Measurements from ENCODE around the gene TINAG. TPM values are rescaled to one million over a fixed set of nuclear protein-coding genes. Genes with fewer than 3 reads are reported as not detected.
"Not testable (repeated sequence)": the region's sequence is repeated elsewhere in the genome, so short reads cannot be mapped to it uniquely, and the experiment has no call there.

Gene TINAG
- total RNA-seq, 1 donor from 2014 or later = not detected

DNA sequence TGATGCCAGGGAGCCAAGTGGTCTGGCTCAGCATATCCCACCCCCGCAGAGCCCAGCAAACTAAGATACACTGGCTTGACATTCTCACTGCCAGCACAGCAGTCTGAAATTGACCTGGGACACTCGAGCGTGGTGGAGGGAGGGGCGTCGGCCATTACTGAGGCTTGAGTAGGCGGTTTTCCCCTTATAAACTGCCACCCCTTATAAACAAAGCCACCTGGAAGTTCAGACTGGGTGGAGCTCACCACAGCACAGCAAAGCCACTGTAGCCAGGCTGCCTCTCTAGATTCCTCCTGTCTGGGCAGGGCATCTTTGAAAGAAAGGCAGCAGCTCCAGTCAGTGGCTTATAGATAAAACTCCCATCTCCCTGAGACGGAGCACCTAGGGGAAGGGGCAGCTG is 19.4 kb downstream of the TINAG start:
- Mint-ChIP-seq H3K27ac (no peak overlapping the region), H3K4me3 (ENCODE audit: low read depth) (no peak overlapping the region), H3K4me1 (ENCODE audit: low read depth) (no peaks in the 10 kb centered on the region), H3K36me3 (ENCODE audit: low read depth) (no peaks in the 10 kb centered on the region), H3K9me3 (peaks cover 20% of the 10 kb centered on the region), H3K27me3 (ENCODE audit: low read depth) (no peaks in the 10 kb centered on the region)
- DNase-seq (ENCODE audit: low spot score) = no peak
- intact Hi-C loops (cut with micrococcal nuclease) = no loop called here

DNA sequence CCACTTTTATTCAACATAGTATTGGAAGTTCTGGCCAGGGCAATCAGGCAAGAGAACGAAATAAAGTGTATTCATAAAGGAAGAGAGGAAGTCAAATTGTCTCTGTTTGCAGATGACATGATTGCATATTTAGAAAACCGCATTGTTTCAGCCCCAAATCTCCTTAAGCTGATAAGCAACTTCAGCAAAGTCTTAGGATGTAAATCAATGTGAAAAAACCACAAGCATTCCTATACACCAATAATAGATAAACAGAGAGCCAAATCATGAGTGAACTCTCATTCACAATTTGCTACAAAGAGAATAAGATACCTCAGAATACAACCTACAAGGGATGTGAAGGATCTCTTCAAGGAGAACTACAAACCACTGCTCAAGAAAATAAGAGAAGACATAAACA is 23.3 kb downstream of the TINAG start:
- DNase-seq (ENCODE audit: low spot score); intact Hi-C loops (cut with micrococcal nuclease); H3K27me3 Mint-ChIP-seq (ENCODE audit: low read depth); H3K4me1 Mint-ChIP-seq (ENCODE audit: low read depth); H3K27ac Mint-ChIP-seq; H3K36me3 Mint-ChIP-seq (ENCODE audit: low read depth); H3K4me3 Mint-ChIP-seq (ENCODE audit: low read depth): not testable (repeated sequence)
- H3K9me3 Mint-ChIP-seq = peaks cover 20% of the 10 kb centered on the region

DNA sequence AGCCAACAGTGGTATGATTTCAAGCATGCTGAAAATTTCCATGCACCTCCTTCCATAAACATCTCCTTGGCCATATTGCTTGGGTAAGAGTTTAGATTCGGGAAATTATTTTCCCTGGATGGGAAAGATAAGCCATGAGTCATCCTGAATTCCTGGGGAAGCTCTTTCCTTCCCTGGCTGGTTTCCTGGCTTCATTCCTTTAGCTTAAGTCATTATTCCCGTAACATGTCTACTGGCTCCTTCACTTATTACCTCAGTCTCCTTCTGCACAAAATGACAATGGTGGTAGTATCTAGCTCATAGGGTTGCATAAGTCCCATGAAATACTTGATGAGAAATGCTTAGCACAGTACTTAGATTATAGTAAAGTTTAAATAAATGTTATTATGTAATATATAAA is 27.6 kb downstream of the TINAG start:
- Mint-ChIP-seq H3K27ac (no peak overlapping the region), H3K4me3 (ENCODE audit: low read depth) (no peak overlapping the region), H3K4me1 (ENCODE audit: low read depth) (no peaks in the 10 kb centered on the region), H3K9me3 (peaks cover 5% of the 10 kb centered on the region), H3K36me3 (ENCODE audit: low read depth) (no peaks in the 10 kb centered on the region), H3K27me3 (ENCODE audit: low read depth) (no peaks in the 10 kb centered on the region)
- intact Hi-C loops (cut with micrococcal nuclease) = no loop called here
- no peak for DNase-seq (ENCODE audit: low spot score)

DNA sequence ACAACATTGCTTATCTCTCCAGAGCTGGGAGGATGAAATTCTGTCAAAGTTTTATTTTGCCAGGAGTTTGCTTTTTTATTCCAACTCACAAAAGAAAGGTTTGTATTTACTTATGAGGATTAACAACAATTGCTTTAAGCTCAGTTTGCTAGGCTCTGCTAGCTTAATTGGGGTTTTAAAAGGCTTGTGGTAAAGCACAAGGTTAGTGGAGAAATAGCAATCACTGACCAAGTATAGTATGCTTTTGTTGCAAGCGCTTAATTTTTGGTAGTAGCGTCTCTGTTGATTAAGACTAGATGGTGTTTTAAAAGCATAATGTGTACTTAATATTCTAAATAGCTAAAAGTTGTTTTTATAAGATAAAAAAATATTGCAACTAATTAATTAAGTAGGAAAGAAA is 45.7 kb downstream of the TINAG start:
- Mint-ChIP-seq H3K36me3 (ENCODE audit: low read depth) (no peaks in the 10 kb centered on the region), H3K9me3 (no peaks in the 10 kb centered on the region), H3K27me3 (ENCODE audit: low read depth) (no peaks in the 10 kb centered on the region), H3K27ac (no peak overlapping the region), H3K4me3 (ENCODE audit: low read depth) (no peak overlapping the region), H3K4me1 (ENCODE audit: low read depth) (no peaks in the 10 kb centered on the region)
- intact Hi-C loops (cut with micrococcal nuclease) = no loop called here
- DNase-seq (ENCODE audit: low spot score) = no peak

DNA sequence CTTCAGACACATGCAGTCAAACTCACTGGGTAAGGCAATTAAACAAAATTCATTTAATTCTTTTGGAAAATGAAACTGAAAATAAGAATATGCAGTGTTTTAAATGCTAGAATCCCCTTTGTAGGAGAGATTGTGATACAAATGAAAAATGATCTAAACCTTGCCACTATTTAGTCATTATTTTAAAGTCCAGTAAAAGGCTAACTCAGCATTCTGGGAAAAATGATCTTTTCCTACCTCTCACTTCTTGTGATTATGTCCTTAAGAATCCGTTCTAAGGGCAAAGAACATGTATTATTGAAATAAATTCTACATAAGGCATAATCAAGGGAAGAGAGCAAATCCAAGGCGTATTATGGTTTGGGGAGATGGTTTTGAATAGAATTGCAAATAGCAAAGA is 46.4 kb downstream of the TINAG start:
- H3K27me3 Mint-ChIP-seq (ENCODE audit: low read depth) = no peaks in the 10 kb centered on the region
- no peak for DNase-seq (ENCODE audit: low spot score)
- intact Hi-C loops (cut with micrococcal nuclease) = no loop called here

DNA sequence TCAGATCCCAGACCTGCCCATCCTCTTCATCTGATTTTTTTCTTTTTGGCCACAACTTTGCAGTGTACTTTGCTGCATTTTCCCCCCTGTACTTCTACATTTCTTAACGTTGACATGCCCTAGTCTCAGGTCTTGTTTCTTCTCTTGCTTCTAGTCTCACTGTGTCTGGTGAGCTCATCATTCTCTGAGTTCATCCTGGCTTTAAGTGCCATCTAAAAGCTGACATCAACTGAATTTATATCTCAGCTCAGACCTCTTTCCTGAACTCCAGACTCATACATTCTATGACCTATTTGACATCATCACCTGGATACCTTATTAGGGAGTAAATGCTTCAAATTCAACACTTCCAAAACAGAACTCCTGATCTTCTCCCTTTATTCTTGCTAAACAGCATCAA is 48.9 kb downstream of the TINAG start:
- no peak overlapping the region for H3K27ac Mint-ChIP-seq
- no peak overlapping the region for H3K4me3 Mint-ChIP-seq (ENCODE audit: low read depth)
- intact Hi-C loops (cut with micrococcal nuclease) = no loop called here
- H3K27me3 Mint-ChIP-seq (ENCODE audit: low read depth) = no peaks in the 10 kb centered on the region
- no peak for DNase-seq (ENCODE audit: low spot score)
- peaks cover 3% of the 10 kb centered on the region for H3K9me3 Mint-ChIP-seq
- no peaks in the 10 kb centered on the region for H3K4me1 Mint-ChIP-seq (ENCODE audit: low read depth)
- H3K36me3 Mint-ChIP-seq (ENCODE audit: low read depth) = no peaks in the 10 kb centered on the region

More for the DNA sequence above, 46.4 kb downstream of the TINAG start:
- H3K4me1 Mint-ChIP-seq (ENCODE audit: low read depth) = no peaks in the 10 kb centered on the region
- H3K4me3 Mint-ChIP-seq (ENCODE audit: low read depth) = no peak overlapping the region
- no peak overlapping the region for H3K27ac Mint-ChIP-seq
- H3K9me3 Mint-ChIP-seq = no peaks in the 10 kb centered on the region
- H3K36me3 Mint-ChIP-seq (ENCODE audit: low read depth) = no peaks in the 10 kb centered on the region

DNA sequence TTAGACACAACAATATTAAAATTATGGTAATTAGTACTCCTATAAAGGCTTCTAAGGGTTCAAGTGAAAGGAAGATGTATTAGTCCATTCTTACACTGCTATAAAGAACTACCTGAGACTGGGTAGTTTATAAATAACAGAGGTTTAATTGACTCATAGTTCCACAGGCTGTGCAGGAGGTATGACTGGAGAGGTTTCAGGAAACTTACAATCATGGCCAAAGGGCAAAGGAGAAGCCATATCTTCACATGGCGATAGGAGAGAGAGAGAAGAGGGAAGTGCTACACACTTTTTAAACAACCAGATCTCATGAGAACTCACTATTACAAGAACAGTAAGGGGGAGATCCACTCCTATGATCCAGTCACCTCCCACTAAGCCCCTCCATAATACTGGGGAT is 52.9 kb downstream of the TINAG start:
- H3K4me1 Mint-ChIP-seq (ENCODE audit: low read depth) = no peaks in the 10 kb centered on the region
- peaks cover 3% of the 10 kb centered on the region for H3K9me3 Mint-ChIP-seq
- no peak overlapping the region for H3K27ac Mint-ChIP-seq
- H3K27me3 Mint-ChIP-seq (ENCODE audit: low read depth) = no peaks in the 10 kb centered on the region
- DNase-seq (ENCODE audit: low spot score) = no peak
- H3K36me3 Mint-ChIP-seq (ENCODE audit: low read depth) = no peaks in the 10 kb centered on the region
- intact Hi-C loops (cut with micrococcal nuclease) = no loop called here
- H3K4me3 Mint-ChIP-seq (ENCODE audit: low read depth) = no peak overlapping the region

DNA sequence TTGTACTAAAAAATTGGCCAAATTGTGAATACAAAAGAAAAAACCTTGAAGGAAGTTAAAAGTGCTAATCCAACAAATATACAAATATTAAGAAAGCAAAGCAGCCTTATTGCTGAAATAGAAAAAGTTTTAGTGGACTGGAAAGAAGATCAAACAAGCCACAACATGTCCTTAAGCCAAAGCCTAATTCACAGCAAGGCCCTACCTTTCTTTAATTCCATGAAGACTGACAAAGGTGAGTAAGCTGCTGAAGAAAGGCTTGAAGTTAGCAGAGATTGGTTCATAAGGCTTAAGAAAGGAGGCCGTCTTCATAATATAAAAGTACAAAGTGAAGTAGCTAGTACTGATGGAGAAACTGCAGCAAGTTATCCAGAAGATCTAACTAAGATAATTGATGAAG is 53.5 kb downstream of the TINAG start:
- Mint-ChIP-seq H3K27ac (no peak overlapping the region), H3K4me3 (ENCODE audit: low read depth) (no peak overlapping the region), H3K27me3 (ENCODE audit: low read depth) (no peaks in the 10 kb centered on the region), H3K4me1 (ENCODE audit: low read depth) (no peaks in the 10 kb centered on the region), H3K36me3 (ENCODE audit: low read depth) (no peaks in the 10 kb centered on the region), H3K9me3 (peaks cover 3% of the 10 kb centered on the region)
- no peak for DNase-seq (ENCODE audit: low spot score)
- intact Hi-C loops (cut with micrococcal nuclease) = no loop called here

DNA sequence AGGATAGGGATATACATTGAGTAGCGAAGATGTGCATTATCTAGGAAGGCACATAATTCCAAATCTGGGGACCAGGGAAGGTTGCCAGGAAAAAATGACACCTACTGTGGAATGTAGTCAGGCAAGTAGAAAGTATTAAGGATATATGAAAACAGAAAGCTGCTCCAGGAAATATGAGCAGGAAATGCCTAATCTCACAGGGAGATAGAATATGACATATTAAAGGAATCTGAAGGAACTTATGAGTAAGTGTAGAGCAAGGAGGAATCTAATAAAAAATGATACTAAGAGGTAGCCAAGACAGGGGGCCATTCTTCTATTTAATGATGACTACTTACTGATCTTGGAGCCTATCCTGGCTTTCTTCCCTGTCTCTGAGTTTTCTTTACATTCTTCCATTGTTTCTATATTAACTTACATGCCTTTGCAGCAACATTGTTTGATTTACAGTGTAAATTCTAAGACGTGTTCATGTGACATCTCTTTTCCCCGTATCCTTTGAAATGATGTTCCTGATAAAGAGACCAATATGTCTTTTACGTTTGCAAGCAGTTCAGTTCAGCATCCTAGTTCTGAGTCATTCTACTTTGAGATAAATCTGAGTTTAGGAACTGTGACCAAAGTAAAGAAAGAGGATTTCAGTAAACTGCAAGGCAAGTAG is 58.6 kb downstream of the TINAG start:
- intact Hi-C loops (cut with micrococcal nuclease) = no loop called here
- H3K27me3 Mint-ChIP-seq (ENCODE audit: low read depth) = no peaks in the 10 kb centered on the region
- H3K4me3 Mint-ChIP-seq (ENCODE audit: low read depth) = no peak overlapping the region
- H3K27ac Mint-ChIP-seq = no peak overlapping the region
- no peak for DNase-seq (ENCODE audit: low spot score)
- no peaks in the 10 kb centered on the region for H3K36me3 Mint-ChIP-seq (ENCODE audit: low read depth)
- H3K9me3 Mint-ChIP-seq = no peaks in the 10 kb centered on the region
- H3K4me1 Mint-ChIP-seq (ENCODE audit: low read depth) = no peaks in the 10 kb centered on the region

DNA sequence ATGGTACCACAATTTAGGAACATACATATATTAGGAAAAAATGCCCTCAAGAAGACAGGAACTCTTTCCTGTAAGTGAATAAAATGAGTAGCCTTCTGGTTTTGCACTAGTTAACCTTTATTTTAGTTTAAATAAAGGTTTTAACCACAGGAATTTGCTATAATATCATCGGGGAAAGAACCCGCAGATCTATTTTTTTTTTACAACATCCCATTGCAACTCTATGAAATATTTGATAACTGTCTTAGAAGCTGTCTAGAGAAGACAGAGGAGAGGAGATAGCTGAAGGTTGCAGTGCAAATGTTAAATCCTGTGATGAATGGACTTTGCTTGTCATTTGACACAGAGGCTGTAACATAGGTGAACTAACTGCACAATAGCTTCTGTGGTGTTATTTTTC is 69.5 kb downstream of the TINAG start:
- Mint-ChIP-seq H3K9me3 (no peaks in the 10 kb centered on the region), H3K4me1 (ENCODE audit: low read depth) (no peaks in the 10 kb centered on the region), H3K27ac (no peak overlapping the region), H3K27me3 (ENCODE audit: low read depth) (no peaks in the 10 kb centered on the region), H3K4me3 (ENCODE audit: low read depth) (no peak overlapping the region), H3K36me3 (ENCODE audit: low read depth) (no peaks in the 10 kb centered on the region)
- no peak for DNase-seq (ENCODE audit: low spot score)
- intact Hi-C loops (cut with micrococcal nuclease) = no loop called here

DNA sequence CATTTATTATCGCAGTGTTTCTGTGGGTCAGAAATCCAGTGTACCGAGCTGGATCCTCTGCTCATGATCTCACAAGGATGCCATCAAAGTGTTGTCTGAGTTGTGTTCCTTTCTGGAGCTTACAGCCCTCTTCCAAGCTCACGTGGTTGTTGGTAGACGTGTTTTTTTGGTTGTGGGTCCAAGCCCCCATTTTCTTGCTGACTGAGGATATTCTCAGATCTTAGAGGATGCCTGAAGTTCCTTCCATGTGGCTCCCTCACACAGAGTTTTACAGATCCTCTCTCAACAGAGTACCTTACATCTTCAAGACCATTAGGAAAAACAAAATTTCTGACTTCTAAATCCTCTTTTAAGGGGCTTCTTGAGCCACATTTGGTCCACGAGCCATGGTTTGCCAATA is 78.1 kb downstream of the TINAG start:
- Mint-ChIP-seq H3K27me3 (ENCODE audit: low read depth) (no peaks in the 10 kb centered on the region), H3K4me1 (ENCODE audit: low read depth) (no peaks in the 10 kb centered on the region), H3K4me3 (ENCODE audit: low read depth) (no peak overlapping the region), H3K9me3 (no peaks in the 10 kb centered on the region), H3K27ac (no peak overlapping the region), H3K36me3 (ENCODE audit: low read depth) (no peaks in the 10 kb centered on the region)
- intact Hi-C loops (cut with micrococcal nuclease) = no loop called here
- no peak for DNase-seq (ENCODE audit: low spot score)

DNA sequence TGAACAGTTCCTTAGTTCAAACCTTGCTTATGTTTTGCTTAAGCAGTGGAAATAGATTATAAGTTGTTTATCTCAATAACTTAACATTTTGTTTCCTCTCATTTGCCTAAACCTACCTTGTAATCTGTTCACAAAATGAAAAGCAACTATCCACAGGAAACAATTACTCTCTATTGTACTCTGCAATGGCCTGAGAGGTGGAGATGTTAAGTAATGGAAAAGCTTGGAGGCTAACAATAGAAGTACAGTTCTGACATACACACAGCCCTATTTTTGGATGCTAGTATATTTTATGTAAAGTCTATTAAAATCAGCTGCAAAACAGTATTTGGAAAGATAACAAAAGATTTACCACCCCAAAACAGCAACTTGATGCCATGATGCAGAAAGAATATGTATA is 82.1 kb downstream of the TINAG start:
- DNase-seq (ENCODE audit: low spot score) = no peak
- H3K36me3 Mint-ChIP-seq (ENCODE audit: low read depth) = no peaks in the 10 kb centered on the region
- H3K9me3 Mint-ChIP-seq = peaks cover 4% of the 10 kb centered on the region
- no peak overlapping the region for H3K4me3 Mint-ChIP-seq (ENCODE audit: low read depth)
- intact Hi-C loops (cut with micrococcal nuclease) = no loop called here
- H3K27ac Mint-ChIP-seq = no peak overlapping the region
- H3K4me1 Mint-ChIP-seq (ENCODE audit: low read depth) = no peaks in the 10 kb centered on the region
- H3K27me3 Mint-ChIP-seq (ENCODE audit: low read depth) = no peaks in the 10 kb centered on the region

DNA sequence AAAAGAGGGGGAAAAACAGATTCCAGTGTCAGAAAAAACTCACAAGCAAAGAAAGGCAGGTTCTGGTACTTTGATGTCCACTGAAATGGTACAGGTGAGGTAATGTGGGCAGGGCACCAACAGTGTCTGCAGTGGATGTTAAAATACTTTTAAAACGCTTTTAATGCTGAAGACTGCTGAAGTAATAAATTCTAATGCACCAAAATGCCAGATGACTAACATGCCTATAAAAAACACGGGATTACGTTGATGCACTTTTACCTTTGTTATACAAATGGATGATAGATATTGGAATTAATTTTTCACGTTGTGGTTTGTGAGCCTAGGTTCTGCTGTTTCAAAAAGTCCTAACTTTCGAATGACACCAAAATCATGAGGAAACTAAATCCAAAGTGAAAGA is 83.3 kb downstream of the TINAG start:
- DNase-seq (ENCODE audit: low spot score) = no peak
- Mint-ChIP-seq H3K27me3 (ENCODE audit: low read depth) (no peaks in the 10 kb centered on the region), H3K4me3 (ENCODE audit: low read depth) (no peak overlapping the region), H3K27ac (no peak overlapping the region), H3K9me3 (peaks cover 4% of the 10 kb centered on the region), H3K36me3 (ENCODE audit: low read depth) (no peaks in the 10 kb centered on the region), H3K4me1 (ENCODE audit: low read depth) (no peaks in the 10 kb centered on the region)
- intact Hi-C loops (cut with micrococcal nuclease) = no loop called here

DNA sequence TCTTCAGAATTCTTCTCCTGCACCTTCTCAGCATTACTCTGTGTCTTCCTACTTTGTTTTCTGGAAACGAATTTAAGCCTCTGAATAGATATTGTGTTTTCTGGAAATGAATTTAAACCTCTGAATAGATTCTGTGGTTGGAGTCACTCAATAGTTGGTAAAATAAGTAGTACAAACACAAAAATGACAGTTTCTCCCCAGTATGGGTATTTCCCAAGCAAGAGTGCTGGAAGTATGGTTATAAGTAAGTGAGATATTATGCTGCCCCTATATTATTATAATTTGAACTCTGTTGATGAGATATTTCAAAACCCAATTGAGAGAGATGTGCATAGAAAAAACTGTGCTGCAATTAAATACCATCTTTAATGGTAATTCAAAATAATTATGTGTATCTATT is 94.9 kb downstream of the TINAG start:
- Mint-ChIP-seq H3K4me1 (ENCODE audit: low read depth) (no peaks in the 10 kb centered on the region), H3K4me3 (ENCODE audit: low read depth) (no peak overlapping the region), H3K36me3 (ENCODE audit: low read depth) (no peaks in the 10 kb centered on the region), H3K27me3 (ENCODE audit: low read depth) (no peaks in the 10 kb centered on the region), H3K27ac (no peak overlapping the region), H3K9me3 (no peaks in the 10 kb centered on the region)
- DNase-seq (ENCODE audit: low spot score) = no peak
- intact Hi-C loops (cut with micrococcal nuclease) = no loop called here
